VCaP (cell line): ENCODE measurements around the gene RRP12.
"Not testable (repeated sequence)": the region's sequence is repeated elsewhere in the genome, so short reads cannot be mapped to it uniquely, and the experiment has no call there.

Experiments used
- H3K27ac ChIP-seq: fragments of 450-650 bp; 2 replicates; pipeline ENCODE4 v1.5.1; 2017
- TF ChIP-seq, protein P1 (sequence below): fragments of 450-650 bp; conservative IDR thresholded peaks from 2 replicates; pipeline ENCODE4 v1.5.1; 2017; ENCODE audit warnings: mild to moderate bottlenecking, moderate library complexity

Gene RRP12

DNA sequence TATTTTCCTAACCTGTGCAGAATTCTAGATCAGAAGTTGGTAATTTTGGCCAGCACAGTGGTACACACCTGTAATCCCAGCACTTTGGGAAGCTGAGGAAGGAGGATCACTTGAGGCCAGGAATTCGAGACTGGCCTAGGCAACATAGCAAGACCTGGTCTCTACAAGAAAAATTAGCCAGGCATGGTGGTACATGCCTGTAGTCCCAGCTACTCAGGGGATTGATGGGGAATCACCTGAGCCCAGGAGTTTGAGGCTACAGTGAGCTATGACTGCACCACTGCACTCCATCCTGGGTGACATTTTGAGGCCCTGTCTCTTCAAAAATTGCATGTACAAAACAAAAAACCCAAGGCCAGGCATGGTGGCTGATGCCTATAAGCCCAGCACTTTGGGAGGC lies 33.4 kb upstream of the RRP12 start:
- TF ChIP-seq, protein P1, sequence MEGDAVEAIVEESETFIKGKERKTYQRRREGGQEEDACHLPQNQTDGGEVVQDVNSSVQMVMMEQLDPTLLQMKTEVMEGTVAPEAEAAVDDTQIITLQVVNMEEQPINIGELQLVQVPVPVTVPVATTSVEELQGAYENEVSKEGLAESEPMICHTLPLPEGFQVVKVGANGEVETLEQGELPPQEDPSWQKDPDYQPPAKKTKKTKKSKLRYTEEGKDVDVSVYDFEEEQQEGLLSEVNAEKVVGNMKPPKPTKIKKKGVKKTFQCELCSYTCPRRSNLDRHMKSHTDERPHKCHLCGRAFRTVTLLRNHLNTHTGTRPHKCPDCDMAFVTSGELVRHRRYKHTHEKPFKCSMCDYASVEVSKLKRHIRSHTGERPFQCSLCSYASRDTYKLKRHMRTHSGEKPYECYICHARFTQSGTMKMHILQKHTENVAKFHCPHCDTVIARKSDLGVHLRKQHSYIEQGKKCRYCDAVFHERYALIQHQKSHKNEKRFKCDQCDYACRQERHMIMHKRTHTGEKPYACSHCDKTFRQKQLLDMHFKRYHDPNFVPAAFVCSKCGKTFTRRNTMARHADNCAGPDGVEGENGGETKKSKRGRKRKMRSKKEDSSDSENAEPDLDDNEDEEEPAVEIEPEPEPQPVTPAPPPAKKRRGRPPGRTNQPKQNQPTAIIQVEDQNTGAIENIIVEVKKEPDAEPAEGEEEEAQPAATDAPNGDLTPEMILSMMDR = no peak
- no peak overlapping the region for H3K27ac ChIP-seq

DNA sequence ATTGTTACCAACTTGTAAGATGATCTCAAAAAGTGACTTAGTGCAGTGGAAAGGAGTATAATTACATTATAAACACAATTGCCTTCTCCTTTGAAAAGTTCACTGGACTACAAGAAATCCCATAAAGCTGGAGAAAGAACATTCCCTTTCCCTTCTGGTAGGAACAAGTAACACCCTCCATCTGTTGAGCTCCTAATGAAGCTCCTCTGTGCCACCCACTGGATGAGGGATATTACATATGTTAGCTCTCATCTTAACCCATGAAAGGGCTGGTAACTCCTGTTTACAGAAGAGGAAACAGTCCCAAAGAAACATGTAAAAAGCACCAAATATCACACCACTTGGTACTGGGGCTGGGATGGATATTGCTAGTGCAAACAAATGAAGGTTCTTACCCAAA lies 32.9 kb upstream of the RRP12 start:
- TF ChIP-seq, protein P1 = no peak
- no peak overlapping the region for H3K27ac ChIP-seq

DNA sequence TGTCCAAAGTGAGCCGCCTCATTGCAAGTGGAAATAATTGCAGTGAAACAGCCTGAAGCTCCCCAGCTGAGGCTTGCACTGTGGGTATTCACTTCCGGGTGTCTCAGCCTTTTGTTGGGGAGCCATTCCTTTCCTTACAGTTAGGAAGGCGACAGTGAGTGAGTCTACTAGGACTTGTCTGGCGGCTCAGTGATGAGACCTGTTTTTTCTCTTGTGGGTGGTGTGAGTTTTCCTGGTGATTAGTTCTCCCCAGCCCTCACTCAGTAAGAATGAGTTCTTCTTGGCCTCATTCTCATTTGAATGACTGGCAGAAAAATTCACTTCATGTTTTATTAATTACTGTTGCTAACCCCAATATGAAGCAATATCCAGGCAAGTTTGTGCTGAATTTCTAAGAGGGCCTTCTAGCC lies 27.4 kb upstream of the RRP12 start:
- TF ChIP-seq, protein P1 = no peak
- peak overlapping the region; percentile 95 for H3K27ac ChIP-seq

DNA sequence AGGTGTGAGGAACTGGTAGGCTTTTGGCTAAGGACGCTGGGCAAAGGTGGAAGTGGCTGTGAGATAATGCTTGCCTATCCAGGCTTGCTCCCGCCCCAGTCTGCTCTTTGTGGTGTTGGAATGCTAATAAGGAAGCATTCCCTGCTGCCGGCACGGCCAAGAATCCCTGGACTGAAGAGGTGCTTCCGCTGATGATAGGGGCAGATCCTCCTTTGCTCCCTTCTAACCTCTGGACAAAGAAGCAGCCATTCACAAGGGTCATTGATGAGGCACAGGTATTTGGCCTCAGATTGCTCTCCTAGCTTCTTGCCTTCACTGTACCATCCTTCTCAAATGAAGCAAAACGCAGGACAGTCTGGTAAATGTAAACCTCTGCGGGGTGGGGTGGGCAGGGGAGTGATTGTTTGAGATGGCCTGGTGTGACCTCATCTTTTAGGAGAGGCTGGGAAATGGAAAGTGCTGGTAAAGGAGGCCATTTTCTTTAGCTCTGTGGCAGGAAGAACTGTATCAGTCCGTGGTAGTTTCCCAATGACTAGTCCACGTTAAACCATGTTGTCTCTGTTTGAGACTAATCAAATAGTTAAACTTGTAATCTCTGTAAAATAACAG lies 26.5 kb upstream of the RRP12 start:
- H3K27ac ChIP-seq = peak overlapping the region; percentile 95
- TF ChIP-seq, protein P1 = no peak

DNA sequence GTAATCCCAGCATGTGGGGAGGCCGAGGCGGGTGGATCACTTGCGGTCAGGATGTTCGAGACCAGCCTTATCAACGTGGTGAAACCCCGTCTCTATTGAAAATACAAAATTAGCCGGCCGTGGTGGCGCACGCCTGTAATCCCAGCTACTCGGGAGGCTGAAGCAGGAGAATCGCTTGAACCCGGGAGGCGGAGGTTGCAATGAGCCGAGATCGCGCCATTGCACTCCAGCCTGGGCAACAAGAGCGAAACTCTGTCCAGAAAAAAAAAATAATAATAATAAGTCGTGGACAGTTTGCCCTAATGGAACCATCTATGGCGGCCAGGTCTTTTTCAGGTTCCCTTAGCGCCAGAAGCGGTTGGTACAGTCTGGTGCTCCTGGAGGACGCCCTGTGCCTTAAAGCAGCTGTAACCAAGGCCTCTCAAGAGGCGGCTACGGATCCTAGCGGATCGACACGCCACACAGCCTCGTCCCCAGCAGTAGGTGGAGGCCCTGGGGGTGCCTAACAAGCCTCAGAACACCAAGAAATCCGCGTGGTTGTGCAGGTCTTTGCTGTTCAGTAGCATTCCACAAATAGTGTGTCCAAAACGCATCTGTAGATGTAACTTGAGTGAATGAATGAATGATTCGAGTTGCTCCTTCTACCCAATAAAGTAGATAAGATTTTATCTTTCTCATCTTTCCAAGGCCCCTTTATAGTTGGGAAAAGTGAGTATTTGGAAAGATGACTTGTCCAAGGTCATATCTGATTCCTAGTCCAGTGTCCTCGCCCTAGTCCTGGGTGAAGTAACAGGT lies 25.8 kb upstream of the RRP12 start:
- TF ChIP-seq, protein P1 = no peak
- H3K27ac ChIP-seq = peak overlapping the region; percentile 95

DNA sequence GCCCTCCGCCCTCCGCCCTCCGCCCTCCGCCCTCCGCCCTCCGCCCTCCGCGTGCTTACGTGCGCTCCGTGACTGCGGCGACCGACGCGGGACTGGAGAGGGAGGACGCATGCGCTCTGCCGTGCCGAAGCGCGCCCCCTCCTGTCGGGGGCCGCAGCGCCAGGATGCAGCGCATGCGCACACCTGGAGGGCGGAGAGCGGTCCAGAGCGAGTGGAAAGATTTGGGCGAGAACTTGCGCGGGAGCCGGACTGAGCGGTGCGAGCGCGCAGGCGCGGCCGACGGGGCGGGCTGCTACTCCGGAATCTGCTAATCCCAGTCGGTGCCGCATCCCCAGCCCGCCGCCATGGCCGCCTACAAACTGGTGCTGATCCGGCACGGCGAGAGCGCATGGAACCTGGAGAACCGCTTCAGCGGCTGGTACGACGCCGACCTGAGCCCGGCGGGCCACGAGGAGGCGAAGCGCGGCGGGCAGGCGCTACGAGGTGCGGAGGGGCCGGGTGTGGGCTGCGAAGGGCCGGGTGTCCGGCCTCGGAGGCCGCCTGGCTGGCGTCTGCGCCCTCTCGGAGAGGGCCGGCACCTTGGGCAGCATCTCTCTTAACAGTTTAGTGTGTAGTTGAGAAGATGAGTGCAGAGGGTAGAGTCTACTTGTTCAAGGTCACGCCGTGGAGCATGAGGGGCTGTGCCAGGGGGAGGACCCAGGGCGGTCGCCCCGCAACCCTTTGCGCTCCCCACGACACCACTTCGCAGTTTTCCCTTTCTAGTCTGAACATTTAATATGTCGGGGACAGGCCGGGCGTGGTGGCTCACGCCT lies 25.0 kb upstream of the RRP12 start, which contains the start of gene PGAM1:
Gene PGAM1, plus strand, starts transcription at position 228 of the 812 bp plus-strand sequence. Its CDS starts 117 bp downstream, at position 345.
- H3K27ac ChIP-seq = peak within 1 kb of the TSS; percentile 95
- TF ChIP-seq, protein P1 = peak; percentile 80

DNA sequence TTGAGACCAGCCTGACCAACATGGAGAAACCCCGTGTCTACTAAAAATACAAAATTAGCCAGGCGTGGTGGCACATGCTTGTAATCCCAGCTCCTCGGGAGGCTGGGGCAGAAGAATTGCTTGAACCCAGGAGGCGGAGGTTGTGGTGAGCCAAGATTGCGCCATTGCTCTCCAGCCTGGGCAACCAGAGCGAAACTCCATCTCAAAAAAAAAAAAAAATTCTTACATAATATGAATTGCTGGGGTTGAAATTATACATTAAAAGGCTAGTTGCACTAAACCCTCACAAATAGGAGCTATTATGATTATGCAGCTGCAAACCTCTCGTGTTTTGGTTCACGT lies 22.6 kb upstream of the RRP12 start:
- not testable (repeated sequence) for H3K27ac ChIP-seq
